Measurements from ENCODE around the gene SPOCK2. TPM values are rescaled to one million over a fixed set of nuclear protein-coding genes. Genes with fewer than 3 reads are reported as not detected.

The SPOCK2 gene
- total and polyA plus RNA-seq, 10 donors, result 12.6 to 64.3 (median 40.5) TPM

DNA sequence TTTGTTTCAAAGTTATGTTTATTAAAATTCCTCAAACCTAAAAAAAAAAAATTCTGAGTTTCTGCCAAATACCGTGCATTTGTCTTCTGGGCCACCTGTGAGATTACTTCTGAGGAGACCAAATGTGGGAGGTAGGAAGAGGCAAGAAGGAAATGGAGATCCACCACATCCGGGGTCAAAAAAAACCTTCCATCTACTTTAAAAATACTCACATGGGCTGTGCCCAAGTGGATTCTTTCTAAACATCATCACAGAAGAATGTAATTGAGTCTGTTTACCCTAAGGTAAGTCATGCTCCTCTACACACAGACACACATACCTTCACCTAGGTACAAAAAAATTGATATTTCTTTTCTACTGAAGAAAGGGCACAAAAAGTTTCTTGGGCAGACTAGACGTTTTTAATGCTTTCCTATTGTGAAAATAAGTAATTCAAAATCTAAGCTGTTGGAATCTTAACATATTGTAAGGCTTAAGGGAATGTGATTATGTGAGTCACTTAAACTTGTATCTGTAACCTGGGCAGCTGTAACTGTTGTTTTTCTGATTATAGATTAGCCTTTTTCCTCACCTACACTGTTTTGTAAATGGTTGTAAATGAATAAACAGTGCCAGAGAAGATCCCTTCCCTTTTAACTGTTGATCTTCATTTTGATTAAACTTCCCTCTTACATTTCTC lies 19.1 kb upstream of the SPOCK2 start:
- Histone ChIP-seq H3K4me3 (no peak overlapping the region), H3K36me3 (peaks cover 0 to 42% (median 5%) of the 10 kb centered on the region in 6 donors), H3K27ac (peak overlapping the region in 4 of 8 donors; percentile 6 to 55 (median 16)), H3K27me3 (replicated peaks in 1 of 7) (no peaks in the 10 kb centered on the region), H3K4me1 (peaks cover 9 to 44% (median 30%) of the 10 kb centered on the region in 6 donors), H3K9me3 (no peaks in the 10 kb centered on the region)
- intact Hi-C loops (cut with DNase I; ENCODE audit: low total_unique reads), result no loop called here
- DNase-seq, result no peak
- 32 to 52% (median 50%) methylated on average over 3 of the region's 3 CpGs for WGBS, 5 donors
- TF ChIP-seq, protein P1, sequence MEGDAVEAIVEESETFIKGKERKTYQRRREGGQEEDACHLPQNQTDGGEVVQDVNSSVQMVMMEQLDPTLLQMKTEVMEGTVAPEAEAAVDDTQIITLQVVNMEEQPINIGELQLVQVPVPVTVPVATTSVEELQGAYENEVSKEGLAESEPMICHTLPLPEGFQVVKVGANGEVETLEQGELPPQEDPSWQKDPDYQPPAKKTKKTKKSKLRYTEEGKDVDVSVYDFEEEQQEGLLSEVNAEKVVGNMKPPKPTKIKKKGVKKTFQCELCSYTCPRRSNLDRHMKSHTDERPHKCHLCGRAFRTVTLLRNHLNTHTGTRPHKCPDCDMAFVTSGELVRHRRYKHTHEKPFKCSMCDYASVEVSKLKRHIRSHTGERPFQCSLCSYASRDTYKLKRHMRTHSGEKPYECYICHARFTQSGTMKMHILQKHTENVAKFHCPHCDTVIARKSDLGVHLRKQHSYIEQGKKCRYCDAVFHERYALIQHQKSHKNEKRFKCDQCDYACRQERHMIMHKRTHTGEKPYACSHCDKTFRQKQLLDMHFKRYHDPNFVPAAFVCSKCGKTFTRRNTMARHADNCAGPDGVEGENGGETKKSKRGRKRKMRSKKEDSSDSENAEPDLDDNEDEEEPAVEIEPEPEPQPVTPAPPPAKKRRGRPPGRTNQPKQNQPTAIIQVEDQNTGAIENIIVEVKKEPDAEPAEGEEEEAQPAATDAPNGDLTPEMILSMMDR (IDR thresholded peaks at IDR 0.05 in 8 of 11, conservative IDR thresholded peaks at IDR 0.05 in 3 of 11), result no peak

DNA sequence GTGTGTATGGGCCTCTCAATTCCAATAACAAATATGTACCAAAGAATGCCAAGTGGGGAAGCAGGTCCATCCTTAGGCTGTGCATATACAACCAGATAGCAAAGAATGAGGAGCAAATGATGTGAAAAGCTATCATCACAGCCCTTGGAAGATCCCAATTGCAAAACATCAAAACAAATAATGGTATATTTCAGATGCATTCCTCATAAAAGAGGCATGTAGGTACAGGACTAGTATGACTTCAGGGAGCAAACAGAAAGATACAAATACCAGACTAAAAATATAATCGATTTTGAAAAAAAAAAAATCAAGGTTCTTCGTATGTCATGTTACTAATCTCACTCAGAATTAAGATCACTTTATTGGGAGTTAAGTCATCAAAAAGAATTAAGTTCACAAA lies 18.5 kb upstream of the SPOCK2 start:
- peaks cover 0 to 47% (median 10%) of the 10 kb centered on the region in 6 donors for H3K36me3 ChIP-seq
- peaks cover 9 to 44% (median 30%) of the 10 kb centered on the region in 6 donors for H3K4me1 ChIP-seq
- H3K27ac ChIP-seq, result peak overlapping the region in 3 of 8 donors; percentile 8 to 42 (median 29)
- H3K9me3 ChIP-seq, result no peaks in the 10 kb centered on the region
- no peak overlapping the region for H3K4me3 ChIP-seq
- TF ChIP-seq, protein P1 (IDR thresholded peaks at IDR 0.05 in 8 of 11, conservative IDR thresholded peaks at IDR 0.05 in 3 of 11), result no peak
- TF ChIP-seq POLR2A (IDR thresholded peaks at IDR 0.05) (no peak), POLR2AphosphoS5 (IDR thresholded peaks at IDR 0.05) (no peak)
- intact Hi-C loops (cut with DNase I; ENCODE audit: low total_unique reads), result no loop called here
- H3K27me3 ChIP-seq (replicated peaks in 1 of 7), result no peaks in the 10 kb centered on the region
- WGBS, 5 donors, result 77 to 88% (median 84%) methylated on average over 2 of the region's 2 CpGs
- no peak for DNase-seq

DNA sequence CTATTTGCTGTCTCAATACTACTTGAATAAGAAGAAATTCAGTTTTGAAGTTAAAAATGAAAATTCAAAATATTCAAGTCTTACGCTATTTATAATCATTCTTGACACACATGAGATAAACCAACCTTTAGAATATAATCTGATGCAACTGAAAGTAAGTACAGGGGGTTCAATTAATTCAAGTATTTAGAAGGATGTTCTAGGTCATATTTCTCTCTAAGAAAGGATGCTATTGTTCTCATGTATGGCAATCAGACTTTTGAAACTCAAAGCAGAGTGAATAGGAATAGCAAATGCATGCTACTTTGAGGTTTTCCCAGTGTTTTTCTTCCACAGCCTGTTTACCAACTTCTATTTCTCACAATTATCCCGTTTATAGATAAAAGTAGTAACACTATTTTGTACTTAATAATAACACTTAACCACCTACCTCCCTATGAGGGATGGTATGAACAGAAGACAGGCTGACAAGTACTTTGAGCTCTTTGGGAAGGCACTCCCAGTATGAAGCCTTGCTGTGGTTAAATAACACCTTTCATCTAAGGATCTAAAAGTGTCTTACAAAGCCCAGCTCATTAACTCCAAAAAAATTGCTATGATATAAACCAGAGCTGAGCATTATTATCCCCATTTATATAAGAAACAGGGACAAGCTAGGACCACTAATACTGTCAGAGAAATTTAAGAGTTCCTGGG lies 18.0 kb upstream of the SPOCK2 start:
- no peaks in the 10 kb centered on the region for H3K9me3 ChIP-seq
- H3K27ac ChIP-seq, result peak overlapping the region in 3 of 8 donors; percentile 8 to 42 (median 29)
- intact Hi-C loops (cut with DNase I; ENCODE audit: low total_unique reads), result no loop called here
- H3K36me3 ChIP-seq, result peaks cover 0 to 53% (median 15%) of the 10 kb centered on the region in 6 donors
- TF ChIP-seq POLR2AphosphoS5 (IDR thresholded peaks at IDR 0.05), result no peak
- TF ChIP-seq, protein P1 (IDR thresholded peaks at IDR 0.05 in 8 of 11, conservative IDR thresholded peaks at IDR 0.05 in 3 of 11), result no peak
- no peak for TF ChIP-seq POLR2A (IDR thresholded peaks at IDR 0.05)
- H3K4me1 ChIP-seq, result peaks cover 9 to 44% (median 30%) of the 10 kb centered on the region in 6 donors
- H3K4me3 ChIP-seq, result no peak overlapping the region
- no peaks in the 10 kb centered on the region for H3K27me3 ChIP-seq (replicated peaks in 1 of 7)
- DNase-seq, result no peak
- WGBS, 5 donors, result 86 to 98% (median 89%) methylated on average over 2 of the region's 2 CpGs

- Histone ChIP-seq H3K27ac (no peak overlapping the region), H3K4me3 (no peak overlapping the region), H3K4me1 (peaks cover 9 to 44% (median 30%) of the 10 kb centered on the region in 6 donors), H3K9me3 (no peaks in the 10 kb centered on the region), H3K36me3 (peaks cover 0 to 56% (median 20%) of the 10 kb centered on the region in 6 donors), H3K27me3 (replicated peaks in 1 of 7) (no peaks in the 10 kb centered on the region)
- TF ChIP-seq POLR2AphosphoS5 (IDR thresholded peaks at IDR 0.05) (no peak), POLR2A (IDR thresholded peaks at IDR 0.05) (no peak)
- TF ChIP-seq, protein P1 (IDR thresholded peaks at IDR 0.05 in 8 of 11, conservative IDR thresholded peaks at IDR 0.05 in 3 of 11), result no peak
- 90 to 94% (median 92%) methylated on average over 5 of the region's 5 CpGs for WGBS, 5 donors
- DNase-seq, result no peak
- intact Hi-C loops (cut with DNase I; ENCODE audit: low total_unique reads), result no loop called here
These were observed 17.4 kb upstream of the SPOCK2 start for GRCh38 chr10:72105710-72106109.

Measured in spleen (tissue), 11 donors.